ENCODE results near the gene SLC9A3. TPM values are rescaled to one million over a fixed set of nuclear protein-coding genes. Genes with fewer than 3 reads are reported as not detected.

SLC9A3 gene
- total RNA-seq, 1 donor from 2014 or later: 5.4 TPM

- DNase-seq (ENCODE audit: low read depth): no peak
These were observed 30.9 kb upstream of the SLC9A3 start for GRCh38 chr5:555058-555623.

- no peak for DNase-seq (ENCODE audit: low read depth)
These were observed 30.2 kb upstream of the SLC9A3 start for GRCh38 chr5:554284-554988.

DNA sequence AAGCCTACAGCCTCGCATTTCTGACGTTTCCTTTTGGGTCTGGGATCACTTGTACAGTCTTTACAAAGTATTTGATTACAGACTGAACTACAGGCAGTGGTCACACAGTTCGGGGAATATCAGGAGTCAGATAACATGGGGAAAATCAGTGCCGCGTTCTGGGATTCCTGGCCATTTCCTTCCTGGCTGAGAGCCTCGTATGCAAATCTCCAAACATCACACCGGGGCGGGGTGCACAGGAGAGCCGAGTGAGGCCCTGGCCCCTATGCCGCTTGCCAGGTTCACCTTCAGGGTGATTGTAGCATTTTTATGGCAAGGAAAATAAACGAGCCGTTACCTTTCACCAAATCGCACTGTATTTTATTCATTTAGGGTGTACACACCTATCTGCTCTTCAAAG is 29.6 kb upstream of the SLC9A3 start:
- no peak for DNase-seq (ENCODE audit: low read depth)

GRCh38 chr5:551406-551805 is 27.2 kb upstream of the SLC9A3 start:
- no peak for DNase-seq (ENCODE audit: low read depth)

DNA sequence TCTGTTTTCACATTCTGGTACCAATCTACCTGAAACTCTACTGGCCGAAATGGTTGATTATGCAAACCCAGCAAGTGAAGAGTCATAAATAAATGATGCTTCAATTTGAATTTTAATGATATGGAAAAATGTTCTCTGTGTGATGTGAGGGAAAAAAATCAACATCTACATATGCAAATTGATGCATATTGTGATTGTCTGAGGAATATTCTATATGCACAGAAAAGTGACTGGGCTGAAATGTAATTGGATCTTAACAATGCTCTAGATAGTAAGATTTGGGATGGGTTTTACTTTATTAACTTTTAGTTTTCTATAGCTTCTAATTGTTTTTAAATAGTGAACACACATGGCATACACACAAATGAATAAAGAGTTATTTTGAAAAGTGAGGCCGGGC is 25.0 kb upstream of the SLC9A3 start:
- DNase-seq (ENCODE audit: low read depth): no peak

DNA sequence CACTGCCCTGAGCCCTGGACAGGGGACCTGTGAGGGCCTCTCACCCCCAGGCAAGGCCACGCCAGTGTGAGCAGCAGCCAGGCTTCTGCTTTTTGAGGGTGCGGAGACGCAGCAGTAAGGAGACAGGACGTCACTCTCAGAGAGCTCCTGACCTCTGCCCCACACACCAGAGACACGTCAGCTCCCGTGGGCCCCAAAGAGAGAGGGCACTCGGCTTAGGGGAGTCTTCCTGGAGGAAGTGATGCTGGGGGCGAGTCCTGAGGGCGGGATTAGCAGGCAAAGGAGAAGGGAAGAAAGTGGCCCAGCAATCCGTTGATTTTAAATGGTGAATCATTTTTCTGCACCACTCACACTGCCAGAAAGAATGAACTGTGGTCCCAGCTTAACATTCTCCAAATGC is 24.0 kb upstream of the SLC9A3 start:
- DNase-seq (ENCODE audit: low read depth): peak; percentile 44

DNA sequence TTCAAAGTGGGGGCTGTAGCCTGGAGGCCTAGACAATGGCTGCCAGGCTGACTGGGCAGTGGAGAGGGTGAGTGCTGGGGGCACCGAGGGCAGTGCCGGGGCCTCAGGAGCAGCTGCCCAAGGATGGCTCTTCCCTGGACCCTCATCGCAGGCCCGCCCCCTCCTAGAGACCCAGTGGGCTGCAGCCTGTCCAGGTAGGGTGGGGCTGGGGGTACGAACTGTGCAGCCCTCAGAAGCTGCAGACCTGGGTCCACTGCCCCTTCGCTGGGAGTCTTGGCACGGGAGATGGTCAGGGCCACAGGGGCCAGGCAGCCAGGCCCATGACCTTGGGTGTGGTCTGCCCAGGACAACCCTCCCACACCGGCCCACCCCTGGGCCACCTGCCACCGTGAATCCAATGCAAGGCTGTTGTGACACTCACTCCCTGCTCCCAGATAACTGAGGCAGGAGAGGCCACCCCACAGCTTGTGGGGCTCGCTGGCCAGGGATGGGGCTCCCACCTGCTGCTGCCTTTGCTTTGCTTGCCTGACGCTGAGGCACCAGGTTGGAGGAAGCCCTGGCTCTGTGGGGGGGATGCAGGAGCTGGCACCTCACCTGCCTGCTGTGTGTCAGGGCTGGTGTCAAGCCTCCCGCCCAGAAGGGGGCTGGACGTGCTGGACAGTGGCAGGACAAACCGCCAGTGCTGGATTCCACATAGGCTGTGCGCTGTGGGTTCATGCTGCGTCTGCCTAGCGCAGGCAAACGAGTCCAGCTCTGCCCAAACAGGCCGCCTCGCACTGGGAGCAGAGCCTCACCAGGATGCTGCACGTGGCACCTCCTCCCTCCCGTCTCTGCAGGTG is 23.1 kb upstream of the SLC9A3 start:
- DNase-seq (ENCODE audit: low read depth): no peak

DNA sequence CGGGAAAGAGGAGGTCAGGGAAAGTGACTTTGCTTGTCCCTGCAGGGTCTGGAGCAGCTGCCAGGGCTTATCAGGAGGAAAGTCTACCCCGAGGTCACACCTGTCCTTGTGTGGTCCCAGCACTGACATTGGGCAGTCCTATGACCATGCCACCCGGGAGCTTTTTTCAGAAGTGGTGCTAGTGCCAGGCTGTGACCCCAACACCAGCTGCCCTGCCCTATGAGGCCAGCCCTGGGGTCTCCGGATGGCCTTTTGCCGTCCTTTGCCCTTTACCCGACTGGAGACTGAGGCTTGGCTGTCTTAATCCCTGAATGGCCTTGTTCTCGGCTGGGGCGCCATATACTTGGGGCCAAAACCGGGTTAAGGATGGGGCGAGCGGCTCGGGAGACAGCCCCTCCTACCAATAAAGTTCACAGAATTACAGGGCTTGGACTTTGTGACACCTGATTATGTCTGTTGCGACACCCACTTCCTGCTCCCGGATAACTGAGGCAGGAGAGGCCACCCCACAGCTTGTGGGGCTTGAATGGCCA is 22.2 kb upstream of the SLC9A3 start:
- peak; percentile 82 for DNase-seq (ENCODE audit: low read depth)

- DNase-seq (ENCODE audit: low read depth): no peak
These were observed 21.6 kb upstream of the SLC9A3 start for GRCh38 chr5:545641-546375.

DNA sequence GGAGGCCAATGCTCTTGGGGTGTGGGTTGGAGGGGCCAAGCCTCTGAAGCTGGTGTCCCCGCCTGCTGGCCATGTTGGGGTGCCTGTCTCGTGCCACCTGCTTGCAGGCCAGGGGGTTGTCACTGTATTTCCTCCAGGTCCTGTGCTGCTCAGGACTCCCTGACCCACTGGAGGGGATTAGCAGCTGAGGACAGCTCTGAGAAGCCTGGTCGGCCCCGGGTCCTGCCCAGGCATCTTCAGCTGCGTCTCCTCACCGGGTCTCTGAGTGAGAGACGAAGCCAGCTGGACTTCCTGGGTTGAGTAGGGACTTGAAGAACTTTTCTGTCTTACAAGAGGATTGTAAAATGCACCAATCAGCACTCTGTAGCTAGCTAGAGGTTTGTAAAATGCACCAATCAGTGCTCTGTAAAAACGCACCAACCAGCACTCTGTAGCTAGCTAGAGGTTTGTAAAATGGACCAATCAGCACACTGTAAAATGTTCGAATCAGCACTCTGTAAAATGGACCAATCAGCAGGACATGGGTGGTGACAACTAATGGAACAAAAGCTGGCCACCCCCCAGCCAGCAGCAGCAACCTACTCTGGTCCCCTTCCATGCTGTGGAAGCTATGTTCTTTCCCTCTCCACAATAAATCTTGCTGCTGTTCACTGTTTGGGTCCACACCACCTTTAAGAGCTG is 20.6 kb upstream of the SLC9A3 start:
- DNase-seq (ENCODE audit: low read depth): no peak

GRCh38 chr5:543755-544674 is 19.8 kb upstream of the SLC9A3 start:
- DNase-seq (ENCODE audit: low read depth): peak; percentile 63

- no peak for DNase-seq (ENCODE audit: low read depth)
These were observed 19.1 kb upstream of the SLC9A3 start for GRCh38 chr5:543351-543750.

GRCh38 chr5:542319-543311 is 18.4 kb upstream of the SLC9A3 start:
- no peak for DNase-seq (ENCODE audit: low read depth)

GRCh38 chr5:541539-542318 is 17.5 kb upstream of the SLC9A3 start:
- DNase-seq (ENCODE audit: low read depth): no peak

- DNase-seq (ENCODE audit: low read depth): no peak
These were observed 16.8 kb upstream of the SLC9A3 start for GRCh38 chr5:540906-541538.

DNA sequence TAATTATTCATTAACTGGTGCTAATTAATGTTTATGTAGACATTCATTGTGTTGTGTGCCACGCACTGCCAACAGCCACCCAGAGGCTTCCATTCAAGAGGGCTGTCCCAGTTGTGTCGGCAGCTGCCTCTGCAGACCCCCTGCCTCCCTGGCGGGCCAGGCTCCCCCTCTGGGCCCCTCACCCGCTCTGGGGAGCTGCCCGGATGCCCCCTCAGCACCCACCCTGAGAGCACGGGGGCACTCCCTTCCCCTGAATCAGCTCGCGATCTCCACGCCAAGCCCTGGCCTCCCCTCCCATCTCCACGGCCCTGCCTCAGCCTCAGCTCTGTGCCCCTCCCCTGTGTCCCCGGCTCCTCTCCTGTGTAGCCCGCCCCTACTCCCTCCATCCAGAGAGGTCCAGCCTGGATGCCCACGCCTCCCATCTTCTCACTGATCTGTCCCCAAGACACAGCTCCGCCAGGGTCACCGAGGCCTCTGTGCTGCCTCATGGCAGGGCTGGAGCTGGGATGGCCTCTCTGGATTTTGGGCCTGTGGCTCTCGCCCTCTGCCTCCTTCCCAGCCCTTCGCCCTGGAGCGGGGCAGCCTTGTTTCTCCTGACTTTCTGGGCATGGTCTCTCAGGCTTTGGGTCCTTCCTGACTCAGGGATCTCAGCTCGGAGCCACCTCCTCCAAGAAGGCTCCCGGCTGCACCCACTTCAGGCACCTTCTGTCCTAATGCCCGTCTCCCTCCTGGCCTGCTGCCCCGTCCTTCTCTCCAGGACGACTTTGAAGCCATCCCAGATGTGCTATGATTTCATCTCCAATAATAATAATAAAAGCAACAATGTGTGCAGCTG is 16.0 kb upstream of the SLC9A3 start:
- no peak for DNase-seq (ENCODE audit: low read depth)

All from myocyte (in vitro differentiated cells).